Endothelial cell of umbilical vein (primary cell): ENCODE measurements around the gene ITFG1. TPM values are rescaled to one million over a fixed set of nuclear protein-coding genes. Genes with fewer than 3 reads are reported as not detected.

Source experiments
- BruUV-seq: library from RNA; stranded (reverse); fragments of 400-500 nt; replicated peaks from 2 replicates; lab custom pipeline; 2021; lab: Mats Ljungman, UMichigan
- CTCF ChIA-PET: fragments of 300-600, 350-600 bp; sonication (Branson Sonifier 250); formaldehyde crosslinking; loops from one replicate; lab custom pipeline; 2021; ENCODE audit warnings: antibody characterized with exemption, inconsistent platforms; lab: Charles Lee
- POLR2A ChIA-PET: fragments of 300-600, 350-600 bp; sonication (Branson Sonifier 250); formaldehyde crosslinking; loops from one replicate; lab custom pipeline; 2021; ENCODE audit warnings: antibody characterized with exemption, inconsistent platforms; lab: Charles Lee
- DNase-seq: peaks from one replicate; pipeline ENCODE4 v3.0.0-alpha.2; 2011; ENCODE audit warnings: low read depth, low spot score
- FAIRE-seq: peaks from 2 replicates; lab custom pipeline; 2011; peaks lifted over from hg19 to GRCh38; lab: Jason Lieb, UNC
- H2AFZ ChIP-seq: 2 replicates; pipeline ENCODE4 v1.6.0; 2012; ENCODE audit warnings: low read depth, low read length, control low read depth, inconsistent platforms
- H3K27ac ChIP-seq: 2 replicates; pipeline ENCODE4 v1.5.1; 2011; ENCODE audit warnings: low read depth, mild to moderate bottlenecking, control low read depth, low read length, moderate library complexity; ENCODE audit not compliant: insufficient read depth
- H3K27me3 ChIP-seq, 2 experiments: 2 replicates each; pipeline versions ENCODE4 v1.6.0 to v1.6.1; 2011; ENCODE audit warnings: low read length in 2 of 2, mixed read lengths in 1 of 2; ENCODE audit not compliant: control insufficient read depth in 2 of 2, insufficient read depth in 2 of 2
- H3K36me3 ChIP-seq, 2 experiments: 2 replicates in 1 of 2; 3 replicates in 1 of 2; pipeline ENCODE4 v1.5.1; 2011; ENCODE audit warnings: low read length in 2 of 2, mild to moderate bottlenecking in 1 of 2, moderate library complexity in 1 of 2; ENCODE audit not compliant: control insufficient read depth in 2 of 2, insufficient read depth in 2 of 2; ENCODE audit errors: extremely low read depth in 1 of 2
- H3K4me1 ChIP-seq: 3 replicates; pipeline ENCODE4 v1.5.1; 2011; ENCODE audit warnings: mild to moderate bottlenecking, low read length; ENCODE audit not compliant: control insufficient read depth, insufficient read depth; ENCODE audit errors: extremely low read depth
- H3K4me2 ChIP-seq: 2 replicates; pipeline ENCODE4 v1.6.1; 2011; ENCODE audit warnings: low read length, control low read depth, mixed read lengths; ENCODE audit not compliant: insufficient read depth
- H3K4me3 ChIP-seq, 3 experiments: fragments of 200-600 bp in 1 of 3; sonication (generic), shearing (Covaris generic) in 1 of 3; replicated peaks in 1 of 3; 2 replicates each; pipeline ENCODE4 v1.5.1; 2011 to 2016; ENCODE audit warnings: control low read depth in 3 of 3, low read length in 3 of 3, mild to moderate bottlenecking in 2 of 3, inconsistent platforms in 1 of 3, low read depth in 1 of 3, moderate library complexity in 1 of 3; ENCODE audit not compliant: insufficient read depth in 1 of 3
- H3K79me2 ChIP-seq: 2 replicates; pipeline ENCODE4 v1.6.0; 2012; ENCODE audit warnings: low read length, inconsistent platforms; ENCODE audit not compliant: control insufficient read depth, insufficient read depth
- H3K9ac ChIP-seq: replicated peaks from 2 replicates; pipeline ENCODE3; 2011; ENCODE audit warnings: low read length, control low read depth; ENCODE audit not compliant: insufficient read depth; ENCODE audit errors: extremely low read depth
- H3K9me1 ChIP-seq: replicated peaks from 3 replicates; pipeline ENCODE4 v1.6.0; 2011; ENCODE audit warnings: mild to moderate bottlenecking, low read length; ENCODE audit not compliant: control insufficient read depth, insufficient read depth; ENCODE audit errors: extremely low read depth
- H3K9me3 ChIP-seq: replicated peaks from 2 replicates; pipeline ENCODE4 v1.5.1; 2012; ENCODE audit warnings: low read length, inconsistent platforms; ENCODE audit not compliant: control insufficient read depth, insufficient read depth
- H4K20me1 ChIP-seq: replicated peaks from 2 replicates; pipeline ENCODE3; 2011; ENCODE audit warnings: mild to moderate bottlenecking, low read length; ENCODE audit not compliant: control insufficient read depth, insufficient read depth; ENCODE audit errors: extremely low read depth
- CTCF ChIP-seq, 2 donors: IDR thresholded peaks; 1 replicate in 1 of 2; 2 replicates in 1 of 2; pipeline ENCODE4 v1.5.1; 2011; ENCODE audit warnings: low read length in 2 of 2, mild to moderate bottlenecking in 2 of 2, moderate library complexity in 2 of 2, control low read depth in 1 of 2, inconsistent platforms in 1 of 2, low read depth in 1 of 2; ENCODE audit not compliant: insufficient read depth in 1 of 2; ENCODE audit errors: extremely low read depth in 1 of 2
- EZH2 ChIP-seq: IDR thresholded peaks from 2 replicates; pipeline ENCODE4 v1.6.1; 2012; ENCODE audit warnings: borderline replicate concordance, low read depth, mild to moderate bottlenecking, moderate library complexity, low read length, inconsistent platforms; ENCODE audit not compliant: severe bottlenecking
- FOS ChIP-seq: IDR thresholded peaks from 2 replicates; pipeline ENCODE4 v1.6.1; 2011; ENCODE audit warnings: mild to moderate bottlenecking, low read length, moderate library complexity, borderline replicate concordance; ENCODE audit not compliant: insufficient read depth
- GATA2 ChIP-seq: IDR thresholded peaks from 2 replicates; pipeline ENCODE4 v1.7.0; 2011; ENCODE audit warnings: low read depth, mild to moderate bottlenecking, moderate library complexity, mixed read lengths, low read length; ENCODE audit not compliant: insufficient read length, insufficient read depth
- JUN ChIP-seq: IDR thresholded peaks from 2 replicates; pipeline ENCODE4 v1.6.1; 2011; ENCODE audit warnings: borderline replicate concordance, low read depth; ENCODE audit not compliant: insufficient read length, insufficient read depth
- MYC ChIP-seq: IDR thresholded peaks from one replicate; pipeline ENCODE4 v1.6.1; 2011; ENCODE audit warnings: mild to moderate bottlenecking, low read depth, low read length
- POLR2A ChIP-seq: IDR thresholded peaks from 2 replicates; pipeline ENCODE4 v1.6.1; 2012; ENCODE audit warnings: low read depth, mild to moderate bottlenecking, control low read depth, low read length
- POLR2AphosphoS5 ChIP-seq: IDR thresholded peaks from 2 replicates; pipeline ENCODE4 v1.6.1; 2012; ENCODE audit warnings: low read depth, mild to moderate bottlenecking, control low read depth, low read length, moderate library complexity; ENCODE audit not compliant: insufficient read depth
- dilution Hi-C: fragments of 300-500 bp; cut with MboI; formaldehyde crosslinking; loops from one replicate; pipeline ENCODE4 v1.15.0; 2019; ENCODE audit warnings: low sequenced_read_pairs; ENCODE audit not compliant: extremely low pct_ligation_motif_present
- intact Hi-C: fragments of 100-400 bp; cut with micrococcal nuclease; formaldehyde crosslinking; loops from one replicate; pipeline ENCODE4 v1.10.0; 2022
- polyA plus RNA-seq, 4 experiments: library from polyadenylated mRNA; depleted of rRNA in 3 of 4; stranded (reverse) in 3 of 4; unstranded in 1 of 4; fragments of >200 nt; gene quantifications; 2 replicates each; pipeline versions ENCODE4 v1.2.1 to v1.2.3, GENCODE V29; 2011 to 2012; ENCODE audit warnings: missing spikeins in 1 of 4
- total RNA-seq: library from RNA; stranded (reverse); gene quantifications from 2 replicates; pipeline ENCODE4 v1.2.3, GENCODE V29; 2021
- TF ChIP-seq, protein P1 (sequence below): IDR thresholded peaks from 2 replicates; pipeline ENCODE4 v1.6.1; 2011; ENCODE audit not compliant: insufficient read depth, insufficient read length

The ITFG1 gene
- total and polyA plus RNA-seq, 2 donors (not counting 3 experiments of a cell fraction or from before 2014, with no cell fraction given) = 32.1 to 44.2 TPM

DNA sequence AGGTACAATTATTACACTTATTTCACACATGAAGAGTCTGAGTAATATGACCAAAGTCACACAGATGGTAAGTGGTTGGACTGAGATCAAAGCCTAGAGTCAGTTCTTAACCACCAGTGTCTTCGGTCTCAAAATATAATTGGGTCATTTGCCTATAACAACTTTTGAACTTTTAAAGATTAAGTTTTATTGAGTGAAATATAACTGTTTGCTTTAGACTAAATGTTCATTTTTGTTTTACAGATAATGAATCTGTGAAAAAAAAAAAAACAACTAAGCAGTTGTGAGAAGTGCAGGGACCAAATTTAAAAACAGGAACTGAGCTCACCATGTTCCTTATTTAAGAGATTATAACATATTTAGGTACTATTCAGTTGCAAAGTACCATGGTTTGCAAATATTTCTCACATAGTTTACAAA, 150.1 kb downstream of the ITFG1 start:
- intact Hi-C loops = no loop called here
- Histone ChIP-seq H3K27me3 (no peaks in the 10 kb centered on the region), H3K9me3 (no peaks in the 10 kb centered on the region), H3K27ac (no peak overlapping the region), H3K9me1 (no peaks in the 10 kb centered on the region), H3K79me2 (no peaks in the 10 kb centered on the region), H3K4me1 (no peaks in the 10 kb centered on the region), H3K9ac (no peak overlapping the region), H3K4me3 (no peak overlapping the region), H3K36me3 (no peaks in the 10 kb centered on the region), H2AFZ (no peak overlapping the region), H4K20me1 (no peaks in the 10 kb centered on the region), H3K4me2 (no peak overlapping the region)
- no TSS peak for BruUV-seq
- ChIA-PET POLR2A (no interaction called here), CTCF (no interaction called here)
- TF ChIP-seq POLR2A (no peak), JUN (no peak), MYC (no peak), GATA2 (no peak), POLR2AphosphoS5 (no peak), FOS (no peak), CTCF (IDR thresholded peaks at IDR 0.05; ENCODE audit: extremely low read depth in 1 of 2, insufficient read depth in 1 of 2, low read depth in 1 of 2, low read length in 2 of 2) (no peak), EZH2 (no peak)
- TF ChIP-seq, protein P1, sequence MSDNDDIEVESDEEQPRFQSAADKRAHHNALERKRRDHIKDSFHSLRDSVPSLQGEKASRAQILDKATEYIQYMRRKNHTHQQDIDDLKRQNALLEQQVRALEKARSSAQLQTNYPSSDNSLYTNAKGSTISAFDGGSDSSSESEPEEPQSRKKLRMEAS = no peak
- no peak for FAIRE-seq
- dilution Hi-C loops = no loop called here
- DNase-seq = no peak
